IPS-18c (cell line): ENCODE results near the gene NCOR1.

Experiments used
- H3K4me3 ChIP-seq: 2 replicates; pipeline ENCODE4 v1.7.0; 2013; ENCODE audit warnings: low read depth, mild to moderate bottlenecking, low read length, moderate library complexity; ENCODE audit not compliant: insufficient read depth
- H3K9me3 ChIP-seq: one replicate; pipeline ENCODE4 v1.6.1; 2013; ENCODE audit warnings: mild to moderate bottlenecking, low read length, moderate library complexity; ENCODE audit not compliant: control insufficient read depth, insufficient read depth

Gene NCOR1

GRCh38 chr17:15996322-15996721, 219.0 kb downstream of the NCOR1 start:
- no peaks in the 10 kb centered on the region for H3K9me3 ChIP-seq
- H3K4me3 ChIP-seq, result no peak overlapping the region

- Histone ChIP-seq H3K9me3 (peaks cover 2% of the 10 kb centered on the region), H3K4me3 (no peak overlapping the region)
These were observed 233.4 kb downstream of the NCOR1 start for GRCh38 chr17:15981646-15982580.

GRCh38 chr17:15981208-15981607, 234.1 kb downstream of the NCOR1 start:
- Histone ChIP-seq H3K4me3 (no peak overlapping the region), H3K9me3 (peaks cover 2% of the 10 kb centered on the region)
